Midbrain (tissue), 1 donor: Measurements from ENCODE around the gene SLC24A4.
"Not testable (repeated sequence)": the region's sequence is repeated elsewhere in the genome, so short reads cannot be mapped to it uniquely, and the experiment has no call there.

Experiments
- DNase-seq: peaks from one replicate; lab custom pipeline; 2025; lab: John Stamatoyannopoulos, UW

SLC24A4 gene

GRCh38 chr14:92402500-92402899 lies 79.5 kb downstream of the SLC24A4 start:
- DNase-seq = not testable (repeated sequence)

DNA sequence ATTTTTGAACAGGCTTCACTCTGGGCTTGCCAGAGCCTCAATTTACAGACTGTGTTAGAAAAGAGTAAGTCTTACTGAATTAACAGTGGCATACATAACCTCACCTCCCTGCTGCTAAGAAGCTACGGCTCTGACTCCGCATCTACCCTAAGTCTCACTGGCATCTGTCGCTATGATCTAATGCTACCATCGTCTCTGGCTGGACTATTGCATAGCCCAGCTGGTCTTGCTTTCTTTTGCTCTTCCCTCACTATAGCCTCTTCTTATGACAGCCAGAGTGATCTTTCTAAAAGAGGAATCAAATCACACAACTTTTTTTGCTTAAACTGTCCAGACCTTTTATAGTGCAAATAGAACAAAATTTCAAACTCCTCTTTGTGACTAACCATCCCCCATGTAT lies 81.1 kb downstream of the SLC24A4 start:
- no peak for DNase-seq

DNA sequence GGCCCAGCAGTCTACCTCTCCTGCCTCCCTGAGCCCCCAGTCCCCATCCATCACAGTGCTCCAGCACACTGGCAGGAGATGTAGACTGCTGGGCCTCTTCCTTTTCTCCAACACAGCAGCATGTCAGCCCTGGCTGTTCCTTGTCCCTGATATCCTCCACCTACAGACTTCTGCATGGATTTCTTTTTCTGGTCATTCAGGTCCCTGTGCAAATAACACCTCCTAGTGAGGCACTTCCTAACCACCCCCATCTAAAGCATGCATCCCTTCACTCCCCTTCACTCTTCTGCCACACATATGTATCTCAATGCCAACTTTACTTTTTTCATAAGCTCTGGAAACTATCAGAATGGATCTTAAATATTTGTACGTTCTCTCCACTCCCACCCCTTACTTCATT lies 81.5 kb downstream of the SLC24A4 start:
- DNase-seq = no peak

DNA sequence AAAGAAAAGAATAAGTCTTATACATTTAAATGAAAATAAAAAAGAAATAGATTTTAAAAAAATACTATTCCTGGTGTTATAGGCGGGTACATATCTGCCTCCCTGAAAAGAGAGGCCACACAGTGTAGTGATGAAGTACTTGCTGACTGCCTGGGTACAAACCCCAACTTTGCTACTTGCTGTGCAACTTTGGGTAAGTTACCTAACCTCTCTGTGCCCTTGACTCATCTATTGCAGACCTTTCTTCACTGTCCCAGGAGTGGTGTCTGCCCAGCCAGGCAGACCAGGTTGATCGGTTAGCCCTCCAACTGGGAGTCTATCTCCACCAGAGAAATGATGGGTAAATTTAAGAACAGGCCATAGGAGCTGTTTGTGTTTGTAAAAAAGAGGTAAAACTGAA lies 82.0 kb downstream of the SLC24A4 start:
- DNase-seq = no peak

- no peak for DNase-seq
These were observed 84.4 kb downstream of the SLC24A4 start for GRCh38 chr14:92407410-92407809.

GRCh38 chr14:92409043-92409442 lies 86.1 kb downstream of the SLC24A4 start:
- DNase-seq = no peak

- no peak for DNase-seq
These were observed 88.2 kb downstream of the SLC24A4 start for GRCh38 chr14:92411135-92411534.

- DNase-seq = no peak
These were observed 89.0 kb downstream of the SLC24A4 start for GRCh38 chr14:92411941-92412340.

GRCh38 chr14:92412912-92413311 lies 89.9 kb downstream of the SLC24A4 start:
- no peak for DNase-seq

- no peak for DNase-seq
These were observed 90.4 kb downstream of the SLC24A4 start for GRCh38 chr14:92413379-92413778.

DNA sequence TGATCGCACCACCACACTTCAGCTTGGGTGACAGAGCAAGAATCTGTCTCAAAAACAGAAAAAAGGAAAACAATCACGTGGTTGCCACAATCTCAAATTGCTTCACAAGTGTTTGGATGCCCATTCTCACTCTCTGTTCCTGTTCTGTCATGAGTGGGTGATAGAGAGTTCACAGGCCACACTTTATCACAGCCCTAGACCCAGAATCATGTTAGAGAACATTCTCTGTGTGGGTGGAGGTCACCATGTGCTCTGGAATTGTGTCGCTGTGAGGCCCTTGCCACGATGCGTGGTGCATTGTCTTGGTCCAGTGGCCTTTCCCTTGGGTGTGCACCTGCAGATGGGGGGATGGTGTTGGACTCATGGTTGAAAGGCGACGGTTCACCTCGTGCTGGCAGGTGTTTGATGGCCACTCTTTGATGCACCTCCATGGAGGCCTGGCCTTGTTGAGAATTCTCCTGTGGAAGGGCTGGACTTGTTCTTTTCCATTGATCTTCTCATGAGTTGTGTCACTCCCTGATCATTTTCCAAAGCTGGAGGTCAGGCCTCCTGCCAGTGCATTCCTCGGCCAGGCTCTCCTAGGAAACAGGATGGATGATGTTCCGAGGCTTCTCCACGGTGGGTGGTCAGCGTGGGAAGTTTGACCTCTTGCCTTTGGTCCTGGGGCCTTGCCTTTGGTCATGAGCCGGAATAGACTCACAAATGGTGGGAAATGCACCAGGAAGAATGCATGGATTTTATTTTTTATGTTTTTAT lies 91.9 kb downstream of the SLC24A4 start:
- DNase-seq = no peak

DNA sequence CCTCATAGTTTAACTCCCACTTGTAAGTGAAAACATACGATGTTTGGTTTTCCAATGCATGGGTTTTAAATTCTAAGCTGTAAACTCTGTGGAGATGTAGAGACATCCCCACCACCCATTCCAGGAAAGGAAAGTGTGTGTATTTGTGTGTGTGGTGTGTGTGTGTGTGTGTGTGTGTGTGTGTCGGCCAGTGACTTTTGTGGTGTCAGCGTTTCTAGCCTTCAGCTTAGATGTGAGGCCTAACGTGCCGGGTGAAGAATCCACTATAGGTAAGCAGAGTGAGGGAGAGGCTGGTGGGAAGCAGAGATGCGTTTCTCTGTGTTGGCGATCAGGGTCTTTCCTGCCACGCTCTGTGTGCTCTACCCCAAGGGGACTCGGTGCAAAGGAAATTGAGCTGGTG lies 93.0 kb downstream of the SLC24A4 start:
- DNase-seq = no peak

- DNase-seq = no peak
These were observed 93.6 kb downstream of the SLC24A4 start for GRCh38 chr14:92416544-92416943.

DNA sequence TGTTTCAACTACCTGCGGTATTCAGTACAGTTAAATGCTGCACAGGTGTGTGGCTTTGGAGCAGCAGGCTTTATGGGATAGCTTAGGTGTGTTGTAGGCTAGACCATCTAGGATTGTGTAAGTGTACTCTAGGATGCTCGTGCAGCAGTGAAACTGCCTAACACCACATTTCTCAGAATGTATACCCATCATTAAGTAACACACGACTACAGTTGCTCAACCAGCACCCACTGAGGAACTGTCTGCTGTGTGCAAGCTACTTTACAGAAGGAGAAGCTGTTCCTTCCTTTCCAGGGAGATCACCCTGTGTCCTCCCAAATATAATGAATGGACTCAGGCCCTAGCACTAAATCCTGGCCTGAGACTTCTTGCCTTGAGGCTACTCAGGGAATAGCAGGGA lies 94.8 kb downstream of the SLC24A4 start:
- no peak for DNase-seq

- DNase-seq = no peak
These were observed 98.8 kb downstream of the SLC24A4 start for GRCh38 chr14:92421751-92422150.

- no peak for DNase-seq
These were observed 102.1 kb downstream of the SLC24A4 start for GRCh38 chr14:92425101-92425500.

DNA sequence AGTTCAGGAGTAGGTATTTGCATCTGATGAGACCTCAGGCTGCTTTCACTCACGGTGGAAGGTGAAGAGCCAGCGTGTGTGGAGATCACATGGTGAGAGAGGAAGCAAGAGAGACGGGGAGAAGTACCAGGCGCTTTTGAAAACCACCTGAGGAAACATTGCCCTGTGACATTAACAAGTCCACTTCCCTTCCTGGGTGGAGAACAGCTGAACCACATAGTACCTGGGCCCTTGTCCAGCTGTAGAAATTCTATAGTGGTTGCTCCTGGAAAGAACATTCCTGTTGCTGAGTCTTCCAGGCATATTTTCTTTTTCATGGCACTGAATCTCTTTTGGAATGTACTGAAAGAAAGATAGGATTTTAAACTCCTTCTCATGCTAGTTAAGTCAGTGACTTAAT lies 103.3 kb downstream of the SLC24A4 start:
- no peak for DNase-seq

GRCh38 chr14:92427096-92427495 lies 104.1 kb downstream of the SLC24A4 start:
- no peak for DNase-seq

GRCh38 chr14:92430686-92431085 lies 107.7 kb downstream of the SLC24A4 start:
- DNase-seq = no peak

GRCh38 chr14:92431199-92431725 lies 108.3 kb downstream of the SLC24A4 start:
- DNase-seq = no peak

DNA sequence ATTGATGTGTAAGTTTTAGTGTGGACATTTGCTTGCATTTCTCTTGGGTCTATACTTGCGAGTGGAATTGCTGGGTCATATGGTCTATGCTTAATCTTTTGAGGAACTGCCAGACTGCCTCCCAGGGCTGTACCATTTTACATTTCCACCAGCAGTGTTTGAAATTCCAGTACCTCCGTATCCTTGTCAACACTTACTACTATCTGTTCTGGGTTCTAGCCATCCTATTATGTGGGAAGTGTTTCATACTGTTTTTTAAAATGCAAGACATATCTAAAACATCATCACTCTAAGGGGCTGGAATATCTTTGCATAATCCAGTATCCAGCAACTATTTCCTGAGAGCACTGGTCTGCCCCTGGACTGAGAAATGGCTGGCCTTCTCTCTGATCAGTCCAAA lies 110.4 kb downstream of the SLC24A4 start:
- DNase-seq = no peak

DNA sequence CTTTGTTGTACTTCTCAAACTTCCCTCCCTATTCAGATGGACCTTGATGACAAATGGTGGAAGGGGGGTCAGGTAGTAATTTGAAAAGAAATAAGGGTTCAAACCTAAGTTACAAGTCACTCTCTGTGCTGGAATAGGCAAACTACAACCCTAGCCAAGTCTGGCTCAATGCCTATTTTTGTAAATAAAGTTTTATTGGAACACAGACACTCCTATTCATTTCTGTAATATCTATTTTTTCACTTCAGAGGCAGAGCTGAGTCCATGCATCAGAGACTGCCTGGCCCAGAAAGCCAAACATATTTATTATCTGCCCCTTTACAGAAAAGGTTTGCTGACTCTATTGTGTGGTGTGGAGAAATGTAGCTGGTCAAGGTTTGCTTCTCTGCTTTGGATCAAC lies 112.2 kb downstream of the SLC24A4 start:
- no peak for DNase-seq

DNA sequence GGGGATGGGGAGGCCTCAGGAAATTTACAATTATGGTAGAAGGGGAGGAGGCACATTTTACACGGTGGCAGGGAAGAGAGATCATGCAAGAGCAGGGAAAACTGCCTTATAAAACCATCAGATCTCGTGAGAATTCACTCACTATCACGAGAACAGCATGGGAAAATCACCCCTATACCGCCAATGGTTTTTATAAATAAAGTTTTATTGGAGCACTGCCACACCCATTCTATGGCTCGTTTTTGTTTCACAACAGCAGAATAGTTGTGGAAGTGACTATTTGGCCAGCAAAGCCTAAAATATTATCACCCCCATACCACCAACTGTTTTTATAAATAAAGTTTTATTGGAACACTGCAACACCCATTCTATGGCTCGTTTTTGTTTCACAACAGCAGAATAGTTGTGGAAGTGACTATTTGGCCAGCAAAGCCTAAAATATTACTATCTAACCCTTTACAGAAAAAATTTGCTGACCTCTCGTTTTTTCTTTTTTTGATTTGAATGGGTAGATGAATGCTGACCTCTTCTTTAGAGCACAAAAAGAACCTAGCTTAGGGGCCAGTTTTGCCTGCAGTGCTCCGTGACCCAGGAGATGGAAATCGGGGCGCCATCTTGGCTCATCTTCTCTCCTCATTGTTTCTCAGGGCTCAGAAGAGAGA lies 113.3 kb downstream of the SLC24A4 start:
- DNase-seq = no peak

DNA sequence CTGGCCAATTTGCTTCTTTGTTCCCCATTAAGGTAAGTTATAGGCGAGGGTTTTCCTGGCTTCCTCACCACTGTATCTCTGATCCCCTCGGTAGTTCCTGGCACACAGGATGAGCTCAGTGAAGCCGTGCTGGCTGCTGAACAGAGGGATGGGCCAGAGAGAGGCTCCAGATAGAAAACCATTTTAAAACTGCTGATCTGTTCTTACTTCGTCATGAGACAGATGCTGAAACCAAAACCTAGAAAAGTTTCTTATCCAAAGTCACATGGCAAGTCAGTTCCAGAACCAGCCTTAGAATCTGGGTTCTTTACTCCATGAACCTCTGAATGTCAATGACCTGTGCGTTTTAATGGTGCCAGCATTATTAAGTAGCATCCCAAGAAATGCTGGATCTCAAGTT lies 114.3 kb downstream of the SLC24A4 start:
- DNase-seq = no peak
